Cortex of kidney (tissue), 1 donor: Measurements from ENCODE around the gene MAN1A1.
"Not testable (repeated sequence)": the region's sequence is repeated elsewhere in the genome, so short reads cannot be mapped to it uniquely, and the experiment has no call there.

Experiments used
- DNase-seq: peaks from one replicate; lab custom pipeline; 2025; lab: John Stamatoyannopoulos, UW

Gene MAN1A1

DNA sequence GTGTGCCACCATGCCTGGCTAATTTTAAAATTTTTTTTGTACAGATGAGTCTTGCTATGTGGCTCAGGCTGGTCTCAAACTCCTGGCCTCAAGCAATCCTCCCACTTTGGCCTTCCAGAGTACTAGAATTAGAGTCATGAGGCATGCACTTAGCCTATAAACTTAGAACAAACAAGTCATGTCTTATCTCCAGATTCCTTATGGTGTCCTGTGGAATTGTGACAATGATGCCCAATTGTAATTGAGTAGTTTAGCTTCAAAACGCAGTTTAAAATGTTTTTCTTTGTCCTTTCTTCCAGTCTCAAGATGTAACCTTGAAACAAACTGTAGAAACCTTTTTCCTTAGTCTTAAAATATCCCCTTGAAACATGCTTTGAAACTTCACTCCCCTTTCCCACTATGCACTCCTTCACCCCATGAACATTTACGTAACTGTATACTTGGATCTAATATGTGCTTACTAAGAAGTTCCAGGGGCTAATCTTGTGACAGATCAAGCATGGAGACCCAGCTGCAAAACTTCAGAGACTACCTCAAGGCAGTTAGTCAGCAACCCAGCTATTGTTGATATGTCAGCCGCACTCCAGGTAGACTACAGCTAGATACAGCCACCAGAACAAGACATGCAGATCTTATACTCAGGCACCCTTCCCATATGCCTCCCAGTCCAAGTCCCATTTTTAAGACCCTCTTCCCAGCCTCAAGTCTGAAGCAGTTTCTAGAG, 46.2 kb downstream of the MAN1A1 start:
- DNase-seq = no peak

- no peak for DNase-seq
Measured at GRCh38 chr6:119301429-119301828, 48.1 kb downstream of the MAN1A1 start.

DNA sequence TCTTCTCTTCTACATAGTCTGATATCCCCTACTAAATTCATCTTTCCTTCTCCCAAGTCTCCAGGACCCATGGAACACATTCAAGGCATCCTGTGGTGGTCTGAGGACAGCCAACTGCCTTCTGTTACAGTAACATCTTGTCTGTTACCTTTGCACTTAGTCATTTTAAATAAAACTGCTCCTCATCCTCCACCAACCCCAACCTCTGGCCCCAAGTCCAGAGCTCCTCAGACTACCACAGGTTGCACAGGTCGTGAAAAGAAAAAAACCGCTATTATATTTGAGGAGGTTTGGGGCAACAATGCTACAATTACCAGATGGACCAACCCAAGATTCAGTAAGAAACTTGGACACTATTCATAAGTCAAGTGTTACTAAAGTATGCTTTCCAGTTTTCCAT, 49.9 kb downstream of the MAN1A1 start:
- DNase-seq = no peak

GRCh38 chr6:119297049-119297448, 52.5 kb downstream of the MAN1A1 start:
- no peak for DNase-seq

- no peak for DNase-seq
Measured at GRCh38 chr6:119296036-119297035, 53.2 kb downstream of the MAN1A1 start.

DNA sequence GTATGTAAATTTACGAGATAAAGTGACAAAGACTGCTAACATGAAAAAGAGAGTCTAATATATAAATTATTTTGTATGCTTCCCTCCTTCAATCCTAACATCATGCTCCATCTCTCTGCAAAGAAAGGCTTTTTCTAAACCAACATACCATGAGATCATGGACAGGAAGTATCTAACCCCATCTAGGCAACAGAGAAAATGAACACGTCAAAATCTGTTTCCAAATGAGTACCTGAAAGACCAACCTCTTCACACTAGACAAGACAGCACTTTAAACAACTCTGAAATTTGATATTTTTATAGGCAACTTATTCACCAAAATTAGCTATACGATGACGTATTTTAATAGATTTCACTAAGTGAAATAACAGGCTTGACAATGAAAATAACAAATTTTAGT, 54.6 kb downstream of the MAN1A1 start:
- no peak for DNase-seq

GRCh38 chr6:119291060-119291459, 58.5 kb downstream of the MAN1A1 start:
- not testable (repeated sequence) for DNase-seq

- no peak for DNase-seq
Measured at GRCh38 chr6:119290306-119290705, 59.3 kb downstream of the MAN1A1 start.

DNA sequence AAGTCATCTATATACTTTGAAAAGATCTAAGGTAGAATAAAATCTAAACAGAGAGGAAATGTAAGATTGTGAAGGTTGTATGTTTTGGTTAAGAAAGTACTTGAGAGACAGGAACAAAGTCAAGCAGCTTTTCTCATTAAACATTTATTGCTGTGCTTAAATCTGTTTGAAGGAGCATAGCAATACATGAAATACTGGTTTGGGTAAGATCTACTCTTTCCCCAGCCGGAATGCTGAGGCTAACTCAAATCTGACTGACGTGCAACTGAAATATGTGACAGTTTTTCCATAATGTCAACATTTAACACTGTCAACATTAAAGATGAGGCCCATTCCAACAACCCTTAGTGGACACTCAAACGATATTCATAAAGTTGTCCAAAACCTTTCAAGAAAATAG, 59.9 kb downstream of the MAN1A1 start:
- DNase-seq = no peak

DNA sequence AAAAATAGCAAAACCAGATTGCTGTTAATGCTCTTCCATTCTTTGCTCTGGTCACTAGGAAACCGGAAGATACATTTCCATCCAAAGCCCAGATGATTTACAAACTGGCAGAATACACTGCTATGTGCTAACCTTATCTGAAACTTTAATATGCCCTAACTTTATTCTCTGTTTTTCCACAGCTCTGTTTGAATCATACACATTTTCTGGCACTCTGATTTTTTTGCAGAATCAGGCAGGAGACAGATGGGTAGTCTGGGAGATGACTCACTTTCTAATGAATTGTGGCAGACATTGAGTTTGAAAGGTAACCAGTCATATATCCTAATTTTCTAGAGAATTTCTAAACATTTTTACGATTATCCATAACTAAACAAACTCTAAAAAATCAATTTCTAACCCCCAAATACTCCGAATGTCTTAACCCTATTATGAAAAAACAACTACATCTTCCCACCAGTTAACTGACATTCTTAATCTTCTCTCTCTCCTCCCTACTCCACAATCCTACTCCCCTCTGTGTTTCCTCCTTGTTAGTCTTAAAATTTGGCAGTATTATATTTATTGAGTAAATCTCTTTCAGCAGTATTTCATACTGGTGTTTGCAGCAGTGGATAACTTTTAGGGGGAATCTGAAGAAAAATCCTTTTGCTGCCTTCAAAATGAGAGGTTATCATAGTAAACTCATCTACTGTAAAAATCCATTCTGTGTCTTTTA, 63.5 kb downstream of the MAN1A1 start:
- DNase-seq = no peak

GRCh38 chr6:119284861-119285521, 64.6 kb downstream of the MAN1A1 start:
- no peak for DNase-seq

- no peak for DNase-seq
Measured at GRCh38 chr6:119283979-119284545, 65.5 kb downstream of the MAN1A1 start.

DNA sequence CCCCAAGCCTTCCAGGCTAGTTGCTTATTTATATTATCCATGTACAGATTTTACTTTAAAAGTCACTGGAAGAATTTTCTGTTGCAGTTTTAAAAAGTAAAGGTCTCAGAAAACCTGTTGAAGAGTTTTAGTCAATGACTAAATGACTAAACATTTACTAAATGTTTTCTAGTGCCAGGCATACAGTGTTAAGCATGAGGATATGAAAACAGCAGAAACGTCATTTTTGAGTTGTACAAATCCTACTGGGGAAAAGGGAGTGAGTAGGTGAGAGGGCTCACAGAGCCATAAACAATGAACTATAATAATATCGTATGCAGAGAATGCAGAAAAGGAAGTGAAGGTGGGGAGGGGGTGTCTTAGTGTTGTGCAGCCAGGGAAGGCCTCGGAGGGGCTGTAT, 66.3 kb downstream of the MAN1A1 start:
- DNase-seq = no peak

GRCh38 chr6:119280668-119281067, 68.9 kb downstream of the MAN1A1 start:
- DNase-seq = no peak

DNA sequence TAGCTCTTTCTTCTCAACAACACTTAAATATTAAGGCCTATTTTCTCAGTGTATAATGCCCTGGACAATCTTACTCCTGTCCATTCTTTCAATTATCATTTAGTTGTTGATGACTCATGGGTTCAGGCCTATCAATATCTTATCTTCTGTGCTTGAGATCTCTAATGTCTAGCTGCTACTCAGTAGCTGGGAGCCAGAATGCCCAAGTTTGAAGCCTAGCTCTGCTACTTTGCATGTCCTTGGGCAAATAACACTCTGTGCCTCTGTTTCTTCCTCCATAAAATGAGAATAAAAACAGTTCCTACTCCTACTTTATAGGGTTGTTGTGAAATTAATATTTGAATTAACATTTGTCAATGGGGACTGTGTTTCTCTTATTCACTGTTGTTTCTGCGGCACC, 69.5 kb downstream of the MAN1A1 start:
- DNase-seq = no peak

- no peak for DNase-seq
Measured at GRCh38 chr6:119278625-119279024, 70.9 kb downstream of the MAN1A1 start.

DNA sequence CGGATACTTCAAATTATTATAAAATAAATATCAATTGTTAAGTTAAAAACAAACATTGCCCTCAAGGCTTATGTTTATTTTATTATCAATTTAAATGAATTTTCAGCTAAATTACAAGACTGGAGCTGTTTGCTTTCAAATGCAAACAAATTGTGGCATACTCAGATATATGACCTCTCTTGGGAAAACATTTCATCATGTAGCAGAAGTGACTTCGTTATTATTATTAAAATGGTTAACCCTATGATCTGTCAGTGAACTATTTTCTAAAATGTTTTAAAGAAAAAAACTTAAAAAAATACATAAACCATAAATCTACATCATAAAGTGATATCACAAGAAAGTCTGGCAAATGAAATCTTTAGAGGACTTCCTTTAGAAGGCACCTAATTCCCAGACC, 72.5 kb downstream of the MAN1A1 start:
- no peak for DNase-seq

DNA sequence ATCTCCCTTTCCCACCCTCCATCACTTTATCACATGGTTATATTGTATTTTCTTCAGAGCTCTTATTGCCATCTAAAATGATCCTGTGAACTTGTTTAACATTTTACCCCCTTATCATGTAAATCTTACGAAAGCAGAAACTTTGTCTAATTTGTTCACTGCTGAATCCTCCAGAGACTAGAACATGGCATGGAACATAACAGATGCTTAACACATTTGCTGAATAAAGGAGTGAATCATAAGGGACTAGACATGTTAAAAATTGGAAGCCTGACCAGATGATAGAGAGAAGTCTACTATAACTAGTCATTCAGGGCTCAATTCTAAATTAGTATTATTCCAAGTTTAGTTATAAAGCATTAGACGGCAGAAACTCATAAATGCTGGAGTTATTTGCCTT, 73.3 kb downstream of the MAN1A1 start:
- DNase-seq = no peak

GRCh38 chr6:119274197-119274595, 75.4 kb downstream of the MAN1A1 start:
- no peak for DNase-seq

GRCh38 chr6:119273272-119274196, 76.0 kb downstream of the MAN1A1 start:
- DNase-seq = no peak
